Measurements from ENCODE around the gene ARID2. TPM values are rescaled to one million over a fixed set of nuclear protein-coding genes. Genes with fewer than 3 reads are reported as not detected.

ARID2 gene
- total RNA-seq, 1 experiment from 2014 or later = 17.5 TPM

DNA sequence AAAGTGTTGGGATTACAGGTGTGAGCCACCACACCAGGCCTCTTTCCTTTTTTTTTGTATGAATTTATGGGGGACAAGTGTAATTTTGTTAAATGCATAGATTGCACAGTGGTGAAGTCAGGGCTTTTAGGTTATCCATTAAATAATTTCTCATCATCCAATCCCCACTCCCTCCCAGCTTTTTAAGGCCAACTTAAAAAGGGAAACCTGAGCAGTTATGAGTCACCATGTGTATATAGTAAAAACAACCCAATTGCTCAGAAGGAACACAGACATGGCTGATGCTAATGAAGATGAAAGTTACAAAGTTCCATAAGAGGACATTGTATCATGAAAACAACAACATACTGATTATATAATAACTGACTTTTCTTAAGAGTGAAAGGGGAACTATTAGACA, 25.6 kb upstream of the ARID2 start:
- H3K36me3 Mint-ChIP-seq (ENCODE audit: insufficient read depth, unreplicated experiment) = no peaks in the 10 kb centered on the region
- no peak overlapping the region for H3K4me3 Mint-ChIP-seq (ENCODE audit: low read depth, unreplicated experiment)
- no peak for DNase-seq
- H3K27ac Mint-ChIP-seq (ENCODE audit: unreplicated experiment) = no peak overlapping the region
- TF ChIP-seq, protein P1, sequence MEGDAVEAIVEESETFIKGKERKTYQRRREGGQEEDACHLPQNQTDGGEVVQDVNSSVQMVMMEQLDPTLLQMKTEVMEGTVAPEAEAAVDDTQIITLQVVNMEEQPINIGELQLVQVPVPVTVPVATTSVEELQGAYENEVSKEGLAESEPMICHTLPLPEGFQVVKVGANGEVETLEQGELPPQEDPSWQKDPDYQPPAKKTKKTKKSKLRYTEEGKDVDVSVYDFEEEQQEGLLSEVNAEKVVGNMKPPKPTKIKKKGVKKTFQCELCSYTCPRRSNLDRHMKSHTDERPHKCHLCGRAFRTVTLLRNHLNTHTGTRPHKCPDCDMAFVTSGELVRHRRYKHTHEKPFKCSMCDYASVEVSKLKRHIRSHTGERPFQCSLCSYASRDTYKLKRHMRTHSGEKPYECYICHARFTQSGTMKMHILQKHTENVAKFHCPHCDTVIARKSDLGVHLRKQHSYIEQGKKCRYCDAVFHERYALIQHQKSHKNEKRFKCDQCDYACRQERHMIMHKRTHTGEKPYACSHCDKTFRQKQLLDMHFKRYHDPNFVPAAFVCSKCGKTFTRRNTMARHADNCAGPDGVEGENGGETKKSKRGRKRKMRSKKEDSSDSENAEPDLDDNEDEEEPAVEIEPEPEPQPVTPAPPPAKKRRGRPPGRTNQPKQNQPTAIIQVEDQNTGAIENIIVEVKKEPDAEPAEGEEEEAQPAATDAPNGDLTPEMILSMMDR (IDR thresholded peaks at IDR 0.05; ENCODE audit: unreplicated experiment) = no peak
- H3K9me3 Mint-ChIP-seq (ENCODE audit: low read depth, unreplicated experiment) = no peaks in the 10 kb centered on the region
- CTCF ChIA-PET = no interaction called here
- intact Hi-C loops (cut with micrococcal nuclease; ENCODE audit: unreplicated experiment) = no loop called here
- BruUV-seq (replicated peaks) = no TSS peak
- no peaks in the 10 kb centered on the region for H3K27me3 Mint-ChIP-seq (ENCODE audit: unreplicated experiment)
- peaks cover 41% of the 10 kb centered on the region for H3K4me1 Mint-ChIP-seq (ENCODE audit: low read depth, unreplicated experiment)

DNA sequence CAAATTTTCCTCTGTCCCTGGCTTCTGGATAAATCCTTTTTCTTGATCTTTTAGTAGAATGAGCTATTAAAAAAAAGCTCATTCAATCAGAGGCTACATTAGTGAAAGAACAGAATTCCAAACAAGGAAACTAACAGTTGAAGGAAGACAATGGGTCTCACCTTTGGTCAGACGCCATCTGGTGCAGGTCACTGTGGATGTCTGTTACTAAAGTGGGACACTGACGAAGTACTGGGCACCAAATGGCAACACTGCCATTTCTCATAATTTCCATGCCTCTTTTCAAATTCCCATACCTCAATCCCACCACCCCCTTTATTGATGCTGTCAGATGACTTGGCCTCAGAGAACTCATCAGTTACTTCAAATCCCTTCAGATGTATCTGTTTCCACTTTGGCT, 24.5 kb upstream of the ARID2 start:
- H3K27ac Mint-ChIP-seq (ENCODE audit: unreplicated experiment) = no peak overlapping the region

DNA sequence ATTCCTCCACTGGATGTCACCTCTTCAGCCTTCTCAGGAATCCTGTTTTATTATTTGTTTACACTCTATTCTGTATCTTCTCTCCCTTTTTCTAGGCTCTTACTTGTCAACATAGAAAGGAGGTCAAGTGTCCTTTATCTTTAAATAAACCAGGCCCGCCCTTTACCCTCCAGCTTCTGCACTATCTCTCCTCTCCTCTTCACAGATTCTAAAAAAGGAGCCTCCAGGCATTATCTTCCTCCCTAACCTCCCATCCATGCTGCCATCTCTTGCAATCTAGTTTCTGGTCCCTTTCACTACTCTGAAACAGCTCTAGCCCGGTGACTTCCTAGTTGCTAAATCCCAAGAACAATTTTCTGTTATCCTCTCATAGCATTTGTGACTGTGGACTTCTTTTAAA, 24.1 kb upstream of the ARID2 start:
- no peak overlapping the region for H3K27ac Mint-ChIP-seq (ENCODE audit: unreplicated experiment)
- H3K27me3 Mint-ChIP-seq (ENCODE audit: unreplicated experiment) = no peaks in the 10 kb centered on the region
- H3K4me3 Mint-ChIP-seq (ENCODE audit: low read depth, unreplicated experiment) = no peak overlapping the region
- intact Hi-C loops (cut with micrococcal nuclease; ENCODE audit: unreplicated experiment) = no loop called here
- CTCF ChIA-PET = no interaction called here
- H3K4me1 Mint-ChIP-seq (ENCODE audit: low read depth, unreplicated experiment) = peaks cover 51% of the 10 kb centered on the region
- TF ChIP-seq, protein P1 (IDR thresholded peaks at IDR 0.05; ENCODE audit: unreplicated experiment) = no peak
- H3K36me3 Mint-ChIP-seq (ENCODE audit: insufficient read depth, unreplicated experiment) = no peaks in the 10 kb centered on the region
- DNase-seq = no peak
- no TSS peak for BruUV-seq (replicated peaks)
- H3K9me3 Mint-ChIP-seq (ENCODE audit: low read depth, unreplicated experiment) = no peaks in the 10 kb centered on the region

More for the DNA sequence above, 24.5 kb upstream of the ARID2 start:
- Mint-ChIP-seq H3K9me3 (ENCODE audit: low read depth, unreplicated experiment) (no peaks in the 10 kb centered on the region), H3K36me3 (ENCODE audit: insufficient read depth, unreplicated experiment) (no peaks in the 10 kb centered on the region), H3K4me3 (ENCODE audit: low read depth, unreplicated experiment) (no peak overlapping the region), H3K27me3 (ENCODE audit: unreplicated experiment) (no peaks in the 10 kb centered on the region), H3K4me1 (ENCODE audit: low read depth, unreplicated experiment) (peaks cover 51% of the 10 kb centered on the region)
- no TSS peak for BruUV-seq (replicated peaks)
- CTCF ChIA-PET = no interaction called here
- TF ChIP-seq, protein P1 (IDR thresholded peaks at IDR 0.05; ENCODE audit: unreplicated experiment) = no peak
- intact Hi-C loops (cut with micrococcal nuclease; ENCODE audit: unreplicated experiment) = no loop called here
- no peak for DNase-seq

DNA sequence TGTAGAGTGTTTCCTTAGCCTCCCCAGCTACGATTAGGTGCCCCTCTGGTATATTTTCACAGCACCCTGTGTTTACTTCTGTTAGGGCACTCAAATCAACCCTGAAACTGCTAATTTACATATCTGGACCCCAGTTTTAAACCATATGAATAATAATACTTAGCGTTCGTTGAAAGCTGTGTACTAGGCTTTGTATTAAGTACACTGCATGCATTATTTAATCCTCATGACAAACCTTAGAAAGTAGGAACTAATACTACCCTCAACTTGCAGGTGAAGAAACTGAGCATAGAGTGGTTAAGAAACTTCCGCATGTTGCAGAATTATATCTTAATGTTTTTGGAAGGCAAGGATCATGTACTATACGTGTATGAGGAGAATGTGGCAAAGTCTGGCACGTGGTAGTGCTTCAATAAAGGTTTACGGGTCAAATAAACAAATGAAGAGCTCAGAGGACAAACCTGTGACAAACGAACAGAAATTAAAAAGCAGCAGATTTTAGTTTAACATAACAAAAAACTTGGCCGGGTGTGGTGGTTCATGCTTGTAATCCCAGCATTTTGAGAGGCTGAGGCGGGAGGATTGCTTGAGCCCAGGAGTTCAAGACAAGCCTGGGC, 22.2 kb upstream of the ARID2 start:
- no peak overlapping the region for H3K4me3 Mint-ChIP-seq (ENCODE audit: low read depth, unreplicated experiment)
- H3K27me3 Mint-ChIP-seq (ENCODE audit: unreplicated experiment) = no peaks in the 10 kb centered on the region
- DNase-seq = no peak
- no peak overlapping the region for H3K27ac Mint-ChIP-seq (ENCODE audit: unreplicated experiment)
- intact Hi-C loops (cut with micrococcal nuclease; ENCODE audit: unreplicated experiment) = no loop called here
- TF ChIP-seq, protein P1 (IDR thresholded peaks at IDR 0.05; ENCODE audit: unreplicated experiment) = no peak
- no TSS peak for BruUV-seq (replicated peaks)
- H3K4me1 Mint-ChIP-seq (ENCODE audit: low read depth, unreplicated experiment) = peaks cover 51% of the 10 kb centered on the region
- CTCF ChIA-PET = no interaction called here
- H3K9me3 Mint-ChIP-seq (ENCODE audit: low read depth, unreplicated experiment) = no peaks in the 10 kb centered on the region
- H3K36me3 Mint-ChIP-seq (ENCODE audit: insufficient read depth, unreplicated experiment) = no peaks in the 10 kb centered on the region
